A673 (cell line): Measurements from ENCODE around the gene OR13C4. TPM values are rescaled to one million over a fixed set of nuclear protein-coding genes. Genes with fewer than 3 reads are reported as not detected.

ENCODE experiments used
- BruUV-seq: library from RNA; stranded (reverse); fragments of 400-500 nt; replicated peaks from 2 replicates; lab custom pipeline; 2021; lab: Mats Ljungman, UMichigan
- CTCF ChIA-PET: fragments of 300-600 bp; sonication (Branson Sonifier 250); formaldehyde crosslinking; loops from one replicate; lab custom pipeline; 2022; ENCODE audit warnings: antibody characterized with exemption; lab: Charles Lee
- POLR2A ChIA-PET: fragments of 300-600 bp; sonication (Branson Sonifier 250); formaldehyde crosslinking; loops from one replicate; lab custom pipeline; 2022; ENCODE audit warnings: antibody characterized with exemption; ENCODE audit not compliant: low non-redundant PET; lab: Charles Lee
- DNase-seq: peaks from one replicate; pipeline ENCODE4 v3.0.0-alpha.2; 2015; ENCODE audit warnings: low spot score
- H3K27ac ChIP-seq: fragments of 200-600 bp; sonication (generic); 2 replicates; pipeline ENCODE4 v1.5.1; 2016; ENCODE audit warnings: mixed run types, low read depth, mild to moderate bottlenecking, mixed read lengths, antibody characterized with exemption, low read length; ENCODE audit not compliant: poor library complexity, severe bottlenecking
- H3K27me3 ChIP-seq: fragments of 200-600 bp; sonication (generic); replicated peaks from 2 replicates; pipeline ENCODE4 v1.6.1; 2017; ENCODE audit warnings: mixed run types, low read depth, mild to moderate bottlenecking, mixed read lengths, antibody characterized with exemption, low read length; ENCODE audit not compliant: insufficient read depth, poor library complexity
- H3K36me3 ChIP-seq: fragments of 200-600 bp; sonication (generic); 2 replicates; pipeline ENCODE4 v1.6.1; 2016; ENCODE audit warnings: mixed run types, mild to moderate bottlenecking, mixed read lengths, antibody characterized with exemption, low read length; ENCODE audit not compliant: insufficient read depth, poor library complexity, severe bottlenecking
- H3K4me1 ChIP-seq: fragments of 200-600 bp; sonication (generic); 2 replicates; pipeline ENCODE4 v1.6.1; 2017; ENCODE audit warnings: mixed run types, mild to moderate bottlenecking, mixed read lengths, antibody characterized with exemption, low read length; ENCODE audit not compliant: insufficient read depth, poor library complexity, severe bottlenecking
- H3K4me3 ChIP-seq: fragments of 200-600 bp; sonication (generic); 2 replicates; pipeline ENCODE4 v1.5.1; 2016; ENCODE audit warnings: low read depth, mixed run types, mild to moderate bottlenecking, mixed read lengths, low read length; ENCODE audit not compliant: poor library complexity, severe bottlenecking
- H3K9me3 ChIP-seq: fragments of 200-600 bp; sonication (generic); 2 replicates; pipeline ENCODE4 v1.6.1; 2016; ENCODE audit warnings: mixed run types, low read depth, mild to moderate bottlenecking, mixed read lengths, antibody characterized with exemption, low read length; ENCODE audit not compliant: poor library complexity, severe bottlenecking
- CTCF ChIP-seq: fragments of 300-800, 200-600 bp; sonication (generic); conservative IDR thresholded peaks from 2 replicates; pipeline ENCODE4 v1.5.1; 2017; ENCODE audit warnings: low read depth, mild to moderate bottlenecking, antibody characterized with exemption, low read length, moderate library complexity, mixed read lengths
- EZH2 ChIP-seq: fragments of 200-600 bp; sonication (generic); IDR thresholded peaks from 2 replicates; pipeline ENCODE4 v1.6.1; 2017; ENCODE audit warnings: borderline replicate concordance, low read depth, mild to moderate bottlenecking, mixed read lengths, antibody characterized with exemption, low read length; ENCODE audit not compliant: poor library complexity, severe bottlenecking
- intact Hi-C: fragments of 100-400 bp; cut with micrococcal nuclease; formaldehyde crosslinking; loops from one replicate; pipeline ENCODE4 v1.10.0; 2022; ENCODE audit not compliant: unreplicated experiment
- total RNA-seq: library from RNA; stranded (reverse); gene quantifications from 2 replicates; pipeline ENCODE4 v1.2.3, GENCODE V29; 2021

Gene OR13C4
- total RNA-seq, 1 experiment from 2014 or later = not detected

- Histone ChIP-seq H3K4me3 (no peak overlapping the region), H3K27me3 (no peaks in the 10 kb centered on the region), H3K27ac (no peak overlapping the region), H3K36me3 (no peaks in the 10 kb centered on the region), H3K4me1 (no peaks in the 10 kb centered on the region), H3K9me3 (no peaks in the 10 kb centered on the region)
- intact Hi-C loops = loop anchor here (5.0 kb wide), 1 partner anchor 247 kb away; no protein-coding TSS in a partner anchor
- ChIA-PET CTCF (no interaction called here), POLR2A (no interaction called here)
- peak; percentile 34 for DNase-seq
- TF ChIP-seq EZH2 = no peak
- peak; percentile 44; the same call in 1 of the 2 replicates for TF ChIP-seq CTCF
- no TSS peak for BruUV-seq
Observed at GRCh38 chr9:104494808-104495207, 32.2 kb downstream of the OR13C4 start.

- TF ChIP-seq EZH2 (no peak), CTCF (no peak)
- intact Hi-C loops = loop anchor here (10.0 kb wide), 1 partner anchor 310 kb away; no protein-coding TSS in a partner anchor
- Histone ChIP-seq H3K27ac (no peak overlapping the region), H3K27me3 (no peaks in the 10 kb centered on the region), H3K4me1 (no peaks in the 10 kb centered on the region), H3K9me3 (no peaks in the 10 kb centered on the region), H3K4me3 (no peak overlapping the region), H3K36me3 (no peaks in the 10 kb centered on the region)
- DNase-seq = no peak
- BruUV-seq = no TSS peak
- POLR2A ChIA-PET = no interaction called here
- CTCF ChIA-PET = no interaction called here
Observed at GRCh38 chr9:104485014-104485413, 42.0 kb downstream of the OR13C4 start.

GRCh38 chr9:104482921-104483570 is 44.0 kb downstream of the OR13C4 start:
- Histone ChIP-seq H3K27me3 (no peaks in the 10 kb centered on the region), H3K36me3 (no peaks in the 10 kb centered on the region), H3K4me3 (no peak overlapping the region), H3K9me3 (no peaks in the 10 kb centered on the region), H3K4me1 (no peaks in the 10 kb centered on the region), H3K27ac (no peak overlapping the region)
- intact Hi-C loops = loop anchor here (10.0 kb wide), 1 partner anchor 308 kb away; no protein-coding TSS in a partner anchor
- TF ChIP-seq EZH2 = no peak
- no peak for TF ChIP-seq CTCF
- BruUV-seq = no TSS peak
- DNase-seq = no peak
- ChIA-PET CTCF (no interaction called here), POLR2A (no interaction called here)

Other genes with a start within 250 kb of the OR13C4 start
- not detected in 2 replicates for gene OR13F1, start 22.9 kb downstream of the OR13C4 start, total RNA-seq
- gene OR13C3, start 9.6 kb upstream of the OR13C4 start, total RNA-seq = not detected in 2 replicates
- not detected in 2 replicates for gene OR13C8, start 42.0 kb upstream of the OR13C4 start, total RNA-seq
- gene OR13C5, start 72.2 kb upstream of the OR13C4 start, total RNA-seq = not detected in 2 replicates
- gene OR13C2, start 78.4 kb upstream of the OR13C4 start, total RNA-seq = not detected in 2 replicates
- gene OR13C9, start 91.0 kb upstream of the OR13C4 start, total RNA-seq = not detected in 2 replicates
- gene OR13D1, start 167.3 kb upstream of the OR13C4 start, total RNA-seq = not detected in 2 replicates
- gene NIPSNAP3A, start 220.5 kb upstream of the OR13C4 start, total RNA-seq = 13.6 and 14.7 TPM in 2 replicates
- 0.48 and 0.75 TPM in 2 replicates for gene NIPSNAP3B, start 236.9 kb upstream of the OR13C4 start, total RNA-seq